SH-SY5Y (cell line): ENCODE measurements around the gene RPS14.

ENCODE experiments used
- GATA2 ChIP-seq: IDR thresholded peaks from 2 replicates; pipeline ENCODE4 v1.6.1; 2011; ENCODE audit warnings: mild to moderate bottlenecking, low read depth, low read length
- GATA3 ChIP-seq: IDR thresholded peaks from 2 replicates; pipeline ENCODE4 v1.6.1; 2011; ENCODE audit warnings: low read depth, mild to moderate bottlenecking, low read length, moderate library complexity

GRCh38 chr5:150484964-150485692, 35.6 kb upstream of the RPS14 start:
- TF ChIP-seq GATA2, result no peak
- no peak for TF ChIP-seq GATA3
